Measurements from ENCODE around the gene ZP2.

Gene ZP2

DNA sequence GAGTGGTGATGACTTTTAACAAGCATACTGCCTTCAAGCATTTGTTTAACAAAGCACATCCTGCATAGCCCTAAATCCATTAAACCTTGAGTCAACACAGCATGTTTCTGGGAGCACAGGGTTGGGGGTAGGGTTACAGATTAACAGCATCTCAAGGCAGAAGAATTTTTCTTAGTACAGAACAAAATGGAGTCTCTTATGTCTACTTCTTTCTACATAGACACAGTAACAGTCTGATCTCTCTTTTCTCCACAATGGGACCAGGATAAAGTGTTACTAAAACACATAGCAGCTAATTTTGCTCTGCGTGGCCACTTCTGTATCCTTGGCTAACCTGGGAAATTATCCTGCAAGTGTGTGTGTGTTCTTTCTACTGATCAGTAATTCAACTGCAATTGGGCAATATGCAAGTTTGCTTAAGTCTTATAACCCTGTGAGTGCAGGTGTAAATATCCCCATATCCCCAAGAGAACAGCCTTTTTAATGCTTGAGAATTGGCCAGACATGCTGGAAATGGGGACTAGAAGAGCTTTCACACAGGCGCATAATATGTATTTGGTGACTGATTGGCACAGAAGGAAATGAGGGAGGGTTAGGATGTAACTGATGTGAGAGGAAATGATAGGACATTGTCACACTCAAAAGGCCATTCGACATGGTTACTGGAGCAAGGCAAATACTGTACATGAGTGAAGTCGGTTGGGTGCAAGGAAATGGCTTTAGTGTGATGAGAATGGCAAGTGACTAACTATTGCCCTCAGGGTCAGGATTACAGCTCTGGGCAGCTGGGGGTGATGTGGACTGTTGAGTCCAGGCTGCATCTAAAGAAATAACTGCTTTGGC is 11.3 kb upstream of the ZP2 start:
- Histone ChIP-seq H3K9ac (ENCODE audit: low read depth, low read length) (no peak overlapping the region), H3K27ac (ENCODE audit: low read length) (no peak overlapping the region), H3K4me1 (ENCODE audit: insufficient read depth, low read length) (no peaks in the 10 kb centered on the region), H2AFZ (ENCODE audit: low read depth, low read length) (no peak overlapping the region), H3K4me3 (ENCODE audit: low read depth in 1 of 2, low read length in 2 of 2) (no peak overlapping the region), H3K36me3 (ENCODE audit: insufficient read depth, low read length) (no peaks in the 10 kb centered on the region), H4K20me1 (ENCODE audit: insufficient read depth, low read length) (no peaks in the 10 kb centered on the region), H3K9me3 (ENCODE audit: insufficient read depth, low read length, severe bottlenecking) (no peaks in the 10 kb centered on the region), H3K79me2 (ENCODE audit: insufficient read depth, low read length) (no peaks in the 10 kb centered on the region), H3K4me2 (ENCODE audit: insufficient read depth, low read length) (no peak overlapping the region), H3K27me3 (ENCODE audit: insufficient read depth, low read length, poor library complexity) (peaks cover 21% of the 10 kb centered on the region)
- TF ChIP-seq, protein P1, sequence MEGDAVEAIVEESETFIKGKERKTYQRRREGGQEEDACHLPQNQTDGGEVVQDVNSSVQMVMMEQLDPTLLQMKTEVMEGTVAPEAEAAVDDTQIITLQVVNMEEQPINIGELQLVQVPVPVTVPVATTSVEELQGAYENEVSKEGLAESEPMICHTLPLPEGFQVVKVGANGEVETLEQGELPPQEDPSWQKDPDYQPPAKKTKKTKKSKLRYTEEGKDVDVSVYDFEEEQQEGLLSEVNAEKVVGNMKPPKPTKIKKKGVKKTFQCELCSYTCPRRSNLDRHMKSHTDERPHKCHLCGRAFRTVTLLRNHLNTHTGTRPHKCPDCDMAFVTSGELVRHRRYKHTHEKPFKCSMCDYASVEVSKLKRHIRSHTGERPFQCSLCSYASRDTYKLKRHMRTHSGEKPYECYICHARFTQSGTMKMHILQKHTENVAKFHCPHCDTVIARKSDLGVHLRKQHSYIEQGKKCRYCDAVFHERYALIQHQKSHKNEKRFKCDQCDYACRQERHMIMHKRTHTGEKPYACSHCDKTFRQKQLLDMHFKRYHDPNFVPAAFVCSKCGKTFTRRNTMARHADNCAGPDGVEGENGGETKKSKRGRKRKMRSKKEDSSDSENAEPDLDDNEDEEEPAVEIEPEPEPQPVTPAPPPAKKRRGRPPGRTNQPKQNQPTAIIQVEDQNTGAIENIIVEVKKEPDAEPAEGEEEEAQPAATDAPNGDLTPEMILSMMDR (IDR thresholded peaks at IDR 0.05; ENCODE audit: borderline replicate concordance, extremely low read depth, low read length, poor library complexity, severe bottlenecking): no peak
- TF ChIP-seq EZH2 (IDR thresholded peaks at IDR 0.05; ENCODE audit: borderline replicate concordance, low read depth, low read length, severe bottlenecking): no peak
- DNase-seq (no peak), ATAC-seq (ENCODE audit: insufficient read depth, low read depth) (no peak)

DNA sequence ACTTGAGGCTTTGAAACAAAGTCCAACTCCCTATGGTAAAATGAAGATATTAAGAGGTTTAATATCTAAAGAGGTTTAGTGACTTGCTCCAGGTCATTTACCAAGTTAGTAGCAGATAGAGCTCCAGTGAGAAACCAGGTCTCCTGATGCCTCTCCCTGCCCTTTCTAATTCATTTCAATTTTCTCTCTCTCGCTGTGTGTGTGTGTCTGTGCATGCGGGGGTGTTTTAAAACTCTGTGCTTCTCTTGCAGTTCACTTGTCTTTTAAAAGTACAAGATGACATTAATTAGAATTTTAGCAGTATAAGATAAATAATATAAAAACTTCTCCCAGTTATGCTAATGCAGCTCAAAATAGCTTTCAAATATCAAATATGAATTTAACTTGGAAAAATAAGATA is 8.2 kb upstream of the ZP2 start:
- Histone ChIP-seq H3K36me3 (ENCODE audit: insufficient read depth, low read length) (no peaks in the 10 kb centered on the region), H3K27ac (ENCODE audit: low read length) (no peak overlapping the region), H3K4me2 (ENCODE audit: insufficient read depth, low read length) (no peak overlapping the region), H3K79me2 (ENCODE audit: insufficient read depth, low read length) (no peaks in the 10 kb centered on the region), H3K4me1 (ENCODE audit: insufficient read depth, low read length) (no peaks in the 10 kb centered on the region), H3K4me3 (ENCODE audit: low read depth in 1 of 2, low read length in 2 of 2) (no peak overlapping the region), H3K9me3 (ENCODE audit: insufficient read depth, low read length, severe bottlenecking) (no peaks in the 10 kb centered on the region), H3K27me3 (ENCODE audit: insufficient read depth, low read length, poor library complexity) (peaks cover 8% of the 10 kb centered on the region), H3K9ac (ENCODE audit: low read depth, low read length) (no peak overlapping the region), H4K20me1 (ENCODE audit: insufficient read depth, low read length) (no peaks in the 10 kb centered on the region), H2AFZ (ENCODE audit: low read depth, low read length) (no peak overlapping the region)
- TF ChIP-seq, protein P1 (IDR thresholded peaks at IDR 0.05; ENCODE audit: borderline replicate concordance, extremely low read depth, low read length, poor library complexity, severe bottlenecking): no peak
- ATAC-seq (ENCODE audit: insufficient read depth, low read depth) (no peak), DNase-seq (no peak)

DNA sequence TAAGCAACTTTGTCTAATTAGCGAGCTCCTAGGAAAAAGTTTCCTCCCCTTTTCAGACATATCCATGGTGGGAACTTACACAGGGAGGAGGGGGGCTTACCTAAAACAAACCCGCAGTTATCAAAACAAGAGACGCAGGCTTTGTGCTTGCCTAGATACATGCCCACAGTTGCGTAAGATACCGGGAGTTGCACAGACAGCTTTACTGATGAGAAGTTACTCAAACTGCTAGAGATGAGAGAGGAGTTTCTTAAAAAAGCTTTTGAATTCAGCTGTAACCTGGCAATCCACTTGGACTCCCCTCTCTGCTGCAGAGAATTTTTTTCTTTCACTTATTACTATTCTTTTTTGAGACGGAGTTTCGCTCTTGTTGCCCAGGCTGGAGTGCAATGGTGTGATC is 6.8 kb upstream of the ZP2 start:
- no peak for ATAC-seq (ENCODE audit: insufficient read depth, low read depth)
- H4K20me1 ChIP-seq (ENCODE audit: insufficient read depth, low read length): no peaks in the 10 kb centered on the region
- no peaks in the 10 kb centered on the region for H3K36me3 ChIP-seq (ENCODE audit: insufficient read depth, low read length)
- H3K4me2 ChIP-seq (ENCODE audit: insufficient read depth, low read length): no peak overlapping the region
- no peak overlapping the region for H2AFZ ChIP-seq (ENCODE audit: low read depth, low read length)
- H3K27me3 ChIP-seq (ENCODE audit: insufficient read depth, low read length, poor library complexity): peaks cover 6% of the 10 kb centered on the region
- no peak overlapping the region for H3K4me3 ChIP-seq (ENCODE audit: low read depth in 1 of 2, low read length in 2 of 2)
- no peak overlapping the region for H3K9ac ChIP-seq (ENCODE audit: low read depth, low read length)
- H3K4me1 ChIP-seq (ENCODE audit: insufficient read depth, low read length): no peaks in the 10 kb centered on the region
- no peaks in the 10 kb centered on the region for H3K79me2 ChIP-seq (ENCODE audit: insufficient read depth, low read length)
- H3K9me3 ChIP-seq (ENCODE audit: insufficient read depth, low read length, severe bottlenecking): no peaks in the 10 kb centered on the region
- no peak for TF ChIP-seq EZH2 (IDR thresholded peaks at IDR 0.05; ENCODE audit: borderline replicate concordance, low read depth, low read length, severe bottlenecking)
- TF ChIP-seq, protein P1 (IDR thresholded peaks at IDR 0.05; ENCODE audit: borderline replicate concordance, extremely low read depth, low read length, poor library complexity, severe bottlenecking): no peak
- DNase-seq: no peak
- H3K27ac ChIP-seq (ENCODE audit: low read length): no peak overlapping the region

All from DND-41 (cell line).